Endothelial cell of umbilical vein (primary cell): ENCODE measurements around the gene ZNF124. TPM values are rescaled to one million over a fixed set of nuclear protein-coding genes. Genes with fewer than 3 reads are reported as not detected.

Experiments used
- microRNA-seq: library from miRNA; unstranded; fragments of <30 nt; microRNA quantifications from one replicate; pipeline ENCODE4 v1.2.0, GENCODE V29; 2021; ENCODE audit warnings: borderline number of aligned reads, borderline replicate concordance
- polyA plus RNA-seq, 4 experiments: library from polyadenylated mRNA; depleted of rRNA in 3 of 4; stranded (reverse) in 3 of 4; unstranded in 1 of 4; fragments of >200 nt; gene quantifications; 2 replicates each; pipeline versions ENCODE4 v1.2.1 to v1.2.3, GENCODE V29; 2011 to 2012; ENCODE audit warnings: missing spikeins in 1 of 4
- small RNA-seq: library from RNA; depleted of rRNA; stranded (forward); fragments of <200 nt; gene quantifications from one replicate; pipeline ENCODE3, GENCODE V24; 2012; ENCODE audit warnings: low replicate concordance, low read depth; ENCODE audit not compliant: insufficient read depth, insufficient read length
- total RNA-seq: library from RNA; stranded (reverse); gene quantifications from 2 replicates; pipeline ENCODE4 v1.2.3, GENCODE V29; 2021

The ZNF124 gene
- total and polyA plus RNA-seq, 2 donors (not counting 3 experiments of a cell fraction or from before 2014, with no cell fraction given), result 3.5 to 25.6 TPM

Small RNA genes lying within 50 kb of the gene (microRNA-seq; reads per million reads assigned to microRNA genes)
- gene MIR3916, result not detected

Small RNA genes lying within 50 kb of the gene (small RNA-seq; reads per million reads assigned to genes)
- gene AL390728.3 (not detected), gene RNA5SP82 (not detected)

Other genes starting within 250 kb of the ZNF124 start
- gene AHCTF1, start 240.1 kb downstream of the ZNF124 start, total RNA-seq, result 30.7 and 32.1 TPM in 2 replicates
- 3.5 and 5.5 TPM in 2 replicates for gene AHCTF1, start 240.1 kb downstream of the ZNF124 start, polyA plus RNA-seq
- gene ZNF695, start 164.0 kb downstream of the ZNF124 start, total RNA-seq, result 4.8 and 5.5 TPM in 2 replicates
- gene ZNF695, start 164.0 kb downstream of the ZNF124 start, polyA plus RNA-seq, result 1.6 and 2.0 TPM in 2 replicates
- gene ZNF670, start 93.2 kb downstream of the ZNF124 start, total RNA-seq, result 5.1 and 5.2 TPM in 2 replicates
- gene ZNF670, start 93.2 kb downstream of the ZNF124 start, polyA plus RNA-seq, result 0.72 and 1.3 TPM in 2 replicates
- 7.8 and 9.7 TPM in 2 replicates for gene ZNF669, start 67.7 kb downstream of the ZNF124 start, total RNA-seq
- 2.3 and 2.4 TPM in 2 replicates for gene ZNF669, start 67.7 kb downstream of the ZNF124 start, polyA plus RNA-seq
- not detected in 2 replicates for gene VN1R5, start 84.1 kb upstream of the ZNF124 start, total RNA-seq
- not detected in 2 replicates for gene VN1R5, start 84.1 kb upstream of the ZNF124 start, polyA plus RNA-seq
- 42.4 and 46.0 TPM in 2 replicates for gene ZNF496, start 159.8 kb upstream of the ZNF124 start, total RNA-seq
- gene ZNF496, start 159.8 kb upstream of the ZNF124 start, polyA plus RNA-seq, result 22.4 and 23.6 TPM in 2 replicates
- gene NLRP3, start 244.2 kb upstream of the ZNF124 start, total RNA-seq, result 0.07 and 0.24 TPM in 2 replicates
- gene NLRP3, start 244.2 kb upstream of the ZNF124 start, polyA plus RNA-seq, result 0.08 and 0.29 TPM in 2 replicates